ENCODE data around the gene RNF220.

GRCh38 chr1:44571712-44572571 is 166.9 kb downstream of the RNF220 start:
- TF ChIP-seq CTCF (IDR thresholded peaks at IDR 0.05) (no peak), POLR2A (IDR thresholded peaks at IDR 0.05) (no peak)
